HEK293 (cell line): ENCODE results near the gene RYR2.
A peak's percentile ranks its signal among the peaks of the same experiment; 100 is the strongest.

Source experiments
- HOXD13 ChIP-seq: sonication (generic); formaldehyde crosslinking; IDR thresholded peaks from 2 replicates; pipeline ENCODE4 v1.8.0; 2022; ENCODE audit warnings: missing genetic modification reagents, borderline replicate concordance
- OVOL3 ChIP-seq: fragments of 450-650 bp; formaldehyde crosslinking; IDR thresholded peaks from 2 replicates; pipeline ENCODE4 v1.5.1; 2016; ENCODE audit warnings: missing biosample characterization, missing genetic modification characterization
- TRIM28 ChIP-seq: IDR thresholded peaks from 2 replicates; pipeline ENCODE4 v1.6.1; 2011; ENCODE audit warnings: low read length, control low read depth, borderline replicate concordance
- ZBTB21 ChIP-seq: fragments of 450-650 bp; formaldehyde crosslinking; IDR thresholded peaks from 2 replicates; pipeline ENCODE4 v1.5.1; 2017; ENCODE audit warnings: missing biosample characterization, missing genetic modification characterization
- ZBTB49 ChIP-seq: fragments of 450-650 bp; formaldehyde crosslinking; IDR thresholded peaks from 2 replicates; pipeline ENCODE4 v1.5.1; 2016; ENCODE audit warnings: missing biosample characterization, missing genetic modification characterization, low read depth
- ZFP3 ChIP-seq: fragments of 450-650 bp; formaldehyde crosslinking; IDR thresholded peaks from 2 replicates; pipeline ENCODE4 v1.5.1; 2016; ENCODE audit warnings: low read depth, missing biosample characterization, missing genetic modification characterization
- ZFP37 ChIP-seq: fragments of 450-650 bp; formaldehyde crosslinking; IDR thresholded peaks from 2 replicates; pipeline ENCODE4 v1.5.1; 2016; ENCODE audit warnings: missing biosample characterization, missing genetic modification characterization
- ZNF16 ChIP-seq: fragments of 450-650 bp; formaldehyde crosslinking; IDR thresholded peaks from 2 replicates; pipeline ENCODE4 v1.5.1; 2016; ENCODE audit warnings: low read depth, missing biosample characterization, missing genetic modification characterization
- ZNF184 ChIP-seq: fragments of 450-650 bp; IDR thresholded peaks from 2 replicates; pipeline ENCODE4 v1.5.1; 2018; ENCODE audit warnings: missing biosample characterization, mild to moderate bottlenecking, missing genetic modification characterization
- ZNF266 ChIP-seq: fragments of 450-650 bp; formaldehyde crosslinking; IDR thresholded peaks from 2 replicates; pipeline ENCODE4 v1.5.1; 2016; ENCODE audit warnings: missing biosample characterization, missing genetic modification characterization, low read depth
- ZNF311 ChIP-seq: fragments of 450-650 bp; formaldehyde crosslinking; IDR thresholded peaks from 2 replicates; pipeline ENCODE4 v1.5.1; 2017; ENCODE audit warnings: missing biosample characterization, missing genetic modification characterization, borderline replicate concordance
- ZNF391 ChIP-seq: fragments of 450-650 bp; formaldehyde crosslinking; IDR thresholded peaks from 2 replicates; pipeline ENCODE4 v1.5.1; 2016; ENCODE audit warnings: low read depth, missing biosample characterization, missing genetic modification characterization, borderline replicate concordance
- ZNF529 ChIP-seq: fragments of 450-650 bp; formaldehyde crosslinking; IDR thresholded peaks from 2 replicates; pipeline ENCODE4 v1.5.1; 2017; ENCODE audit warnings: missing genetic modification characterization, missing biosample characterization; ENCODE audit not compliant: insufficient replicate concordance
- ZNF530 ChIP-seq: fragments of 450-650 bp; formaldehyde crosslinking; IDR thresholded peaks from 2 replicates; pipeline ENCODE4 v1.5.1; 2016; ENCODE audit warnings: low read depth, missing biosample characterization, missing genetic modification characterization
- ZNF561 ChIP-seq: fragments of 450-650 bp; IDR thresholded peaks from 2 replicates; pipeline ENCODE4 v1.5.1; 2018; ENCODE audit warnings: missing biosample characterization, missing genetic modification characterization, borderline replicate concordance
- ZNF645 ChIP-seq: fragments of 450-650 bp; formaldehyde crosslinking; IDR thresholded peaks from 2 replicates; pipeline ENCODE4; 2016; ENCODE audit warnings: missing biosample characterization, missing genetic modification characterization
- ZNF791 ChIP-seq: fragments of 450-650 bp; formaldehyde crosslinking; IDR thresholded peaks from 2 replicates; pipeline ENCODE4 v1.5.1; 2016; ENCODE audit warnings: missing biosample characterization, missing genetic modification characterization
- ZNF830 ChIP-seq: fragments of 450-650 bp; IDR thresholded peaks from 2 replicates; pipeline ENCODE4 v1.5.0; 2018; ENCODE audit warnings: missing biosample characterization, missing genetic modification characterization, low read depth, mild to moderate bottlenecking, moderate library complexity
- ZNF837 ChIP-seq: fragments of 450-650 bp; formaldehyde crosslinking; IDR thresholded peaks from 2 replicates; pipeline ENCODE4 v1.5.1; 2016; ENCODE audit warnings: missing biosample characterization, missing genetic modification characterization
- ZXDB ChIP-seq: fragments of 450-650 bp; formaldehyde crosslinking; IDR thresholded peaks from 2 replicates; pipeline ENCODE4 v1.5.1; 2016; ENCODE audit warnings: missing biosample characterization, missing genetic modification characterization
- TF ChIP-seq, protein P1 (sequence below): fragments of 450-650 bp; formaldehyde crosslinking; IDR thresholded peaks from 2 replicates; pipeline ENCODE4 v1.5.1; 2017; ENCODE audit warnings: missing biosample characterization, missing genetic modification characterization
- TF ChIP-seq, protein P2 (sequence below): fragments of 450-650 bp; formaldehyde crosslinking; IDR thresholded peaks from 2 replicates; pipeline ENCODE4 v1.5.1; 2017; ENCODE audit warnings: missing biosample characterization, missing genetic modification characterization
- TF ChIP-seq, protein P3 (sequence below): fragments of 450-650 bp; formaldehyde crosslinking; IDR thresholded peaks from 2 replicates; pipeline ENCODE4 v1.5.1; 2016; ENCODE audit warnings: missing biosample characterization, missing genetic modification characterization
- TF ChIP-seq, protein P4 (sequence below): fragments of 450-650 bp; formaldehyde crosslinking; IDR thresholded peaks from 2 replicates; pipeline ENCODE4 v1.5.1; 2016; ENCODE audit warnings: missing biosample characterization, missing genetic modification characterization
- TF ChIP-seq, protein P5 (sequence below): fragments of 450-650 bp; formaldehyde crosslinking; IDR thresholded peaks from 2 replicates; pipeline ENCODE4 v1.5.1; 2016; ENCODE audit warnings: missing biosample characterization, missing genetic modification characterization

RYR2 gene

GRCh38 chr1:237864338-237865244 is 822.6 kb downstream of the RYR2 start (continued):
- TF ChIP-seq ZNF391 (tag by site-specific recombination) (no peak), ZNF530 (tag by site-specific recombination) (no peak), ZXDB (no peak), ZNF837 (no peak), ZBTB21 (peak; percentile 36; the same call in 1 of the 2 replicates), TRIM28 (no peak), ZNF561 (tag by site-specific recombination) (peak; percentile 77; the same call in 1 of the 2 replicates), ZNF791 (no peak), ZFP37 (tag by site-specific recombination) (peak; percentile 71; the same call in 1 of the 2 replicates), ZNF645 (tag by site-specific recombination) (no peak), ZFP3 (tag by site-specific recombination) (no peak), ZNF529 (no peak), ZNF311 (tag by site-specific recombination) (no peak), ZNF830 (tag by site-specific recombination) (no peak), ZBTB49 (tag by site-specific recombination) (no peak), ZNF266 (tag by site-specific recombination) (no peak), ZNF16 (tag by site-specific recombination) (no peak), HOXD13 (CRISPR knock-in tag) (no peak), ZNF184 (no peak), OVOL3 (tag by site-specific recombination) (0 out of 2 replicates have a peak, but pooled peaks have one; percentile 25)
- TF ChIP-seq, protein P1, sequence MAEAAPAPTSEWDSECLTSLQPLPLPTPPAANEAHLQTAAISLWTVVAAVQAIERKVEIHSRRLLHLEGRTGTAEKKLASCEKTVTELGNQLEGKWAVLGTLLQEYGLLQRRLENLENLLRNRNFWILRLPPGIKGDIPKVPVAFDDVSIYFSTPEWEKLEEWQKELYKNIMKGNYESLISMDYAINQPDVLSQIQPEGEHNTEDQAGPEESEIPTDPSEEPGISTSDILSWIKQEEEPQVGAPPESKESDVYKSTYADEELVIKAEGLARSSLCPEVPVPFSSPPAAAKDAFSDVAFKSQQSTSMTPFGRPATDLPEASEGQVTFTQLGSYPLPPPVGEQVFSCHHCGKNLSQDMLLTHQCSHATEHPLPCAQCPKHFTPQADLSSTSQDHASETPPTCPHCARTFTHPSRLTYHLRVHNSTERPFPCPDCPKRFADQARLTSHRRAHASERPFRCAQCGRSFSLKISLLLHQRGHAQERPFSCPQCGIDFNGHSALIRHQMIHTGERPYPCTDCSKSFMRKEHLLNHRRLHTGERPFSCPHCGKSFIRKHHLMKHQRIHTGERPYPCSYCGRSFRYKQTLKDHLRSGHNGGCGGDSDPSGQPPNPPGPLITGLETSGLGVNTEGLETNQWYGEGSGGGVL (tag by site-specific recombination): no peak
- TF ChIP-seq, protein P2, sequence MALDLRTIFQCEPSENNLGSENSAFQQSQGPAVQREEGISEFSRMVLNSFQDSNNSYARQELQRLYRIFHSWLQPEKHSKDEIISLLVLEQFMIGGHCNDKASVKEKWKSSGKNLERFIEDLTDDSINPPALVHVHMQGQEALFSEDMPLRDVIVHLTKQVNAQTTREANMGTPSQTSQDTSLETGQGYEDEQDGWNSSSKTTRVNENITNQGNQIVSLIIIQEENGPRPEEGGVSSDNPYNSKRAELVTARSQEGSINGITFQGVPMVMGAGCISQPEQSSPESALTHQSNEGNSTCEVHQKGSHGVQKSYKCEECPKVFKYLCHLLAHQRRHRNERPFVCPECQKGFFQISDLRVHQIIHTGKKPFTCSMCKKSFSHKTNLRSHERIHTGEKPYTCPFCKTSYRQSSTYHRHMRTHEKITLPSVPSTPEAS (tag by site-specific recombination): peak; percentile 27; the same call in 1 of the 2 replicates
- TF ChIP-seq, protein P3, sequence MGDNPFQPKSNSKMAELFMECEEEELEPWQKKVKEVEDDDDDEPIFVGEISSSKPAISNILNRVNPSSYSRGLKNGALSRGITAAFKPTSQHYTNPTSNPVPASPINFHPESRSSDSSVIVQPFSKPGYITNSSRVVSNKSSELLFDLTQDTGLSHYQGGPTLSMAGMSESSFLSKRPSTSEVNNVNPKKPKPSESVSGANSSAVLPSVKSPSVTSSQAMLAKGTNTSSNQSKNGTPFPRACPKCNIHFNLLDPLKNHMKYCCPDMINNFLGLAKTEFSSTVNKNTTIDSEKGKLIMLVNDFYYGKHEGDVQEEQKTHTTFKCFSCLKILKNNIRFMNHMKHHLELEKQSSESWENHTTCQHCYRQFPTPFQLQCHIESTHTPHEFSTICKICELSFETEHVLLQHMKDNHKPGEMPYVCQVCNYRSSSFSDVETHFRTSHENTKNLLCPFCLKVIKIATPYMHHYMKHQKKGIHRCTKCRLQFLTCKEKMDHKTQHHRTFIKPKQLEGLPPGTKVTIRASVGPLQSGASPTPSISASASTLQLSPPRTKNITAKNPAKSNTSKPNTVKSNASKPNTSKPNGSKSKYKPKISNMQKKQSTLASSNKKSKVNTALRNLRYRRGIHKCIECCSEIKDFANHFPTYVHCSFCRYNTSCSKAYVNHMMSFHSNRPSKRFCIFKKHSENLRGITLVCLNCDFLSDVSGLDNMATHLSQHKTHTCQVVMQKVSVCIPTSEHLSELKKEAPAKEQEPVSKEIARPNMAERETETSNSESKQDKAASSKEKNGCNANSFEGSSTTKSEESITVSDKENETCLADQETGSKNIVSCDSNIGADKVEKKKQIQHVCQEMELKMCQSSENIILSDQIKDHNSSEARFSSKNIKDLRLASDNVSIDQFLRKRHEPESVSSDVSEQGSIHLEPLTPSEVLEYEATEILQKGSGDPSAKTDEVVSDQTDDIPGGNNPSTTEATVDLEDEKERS (tag by site-specific recombination): no peak
- TF ChIP-seq, protein P4, sequence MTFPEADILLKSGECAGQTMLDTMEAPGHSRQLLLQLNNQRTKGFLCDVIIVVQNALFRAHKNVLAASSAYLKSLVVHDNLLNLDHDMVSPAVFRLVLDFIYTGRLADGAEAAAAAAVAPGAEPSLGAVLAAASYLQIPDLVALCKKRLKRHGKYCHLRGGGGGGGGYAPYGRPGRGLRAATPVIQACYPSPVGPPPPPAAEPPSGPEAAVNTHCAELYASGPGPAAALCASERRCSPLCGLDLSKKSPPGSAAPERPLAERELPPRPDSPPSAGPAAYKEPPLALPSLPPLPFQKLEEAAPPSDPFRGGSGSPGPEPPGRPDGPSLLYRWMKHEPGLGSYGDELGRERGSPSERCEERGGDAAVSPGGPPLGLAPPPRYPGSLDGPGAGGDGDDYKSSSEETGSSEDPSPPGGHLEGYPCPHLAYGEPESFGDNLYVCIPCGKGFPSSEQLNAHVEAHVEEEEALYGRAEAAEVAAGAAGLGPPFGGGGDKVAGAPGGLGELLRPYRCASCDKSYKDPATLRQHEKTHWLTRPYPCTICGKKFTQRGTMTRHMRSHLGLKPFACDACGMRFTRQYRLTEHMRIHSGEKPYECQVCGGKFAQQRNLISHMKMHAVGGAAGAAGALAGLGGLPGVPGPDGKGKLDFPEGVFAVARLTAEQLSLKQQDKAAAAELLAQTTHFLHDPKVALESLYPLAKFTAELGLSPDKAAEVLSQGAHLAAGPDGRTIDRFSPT (tag by site-specific recombination): no peak
- TF ChIP-seq, protein P5, sequence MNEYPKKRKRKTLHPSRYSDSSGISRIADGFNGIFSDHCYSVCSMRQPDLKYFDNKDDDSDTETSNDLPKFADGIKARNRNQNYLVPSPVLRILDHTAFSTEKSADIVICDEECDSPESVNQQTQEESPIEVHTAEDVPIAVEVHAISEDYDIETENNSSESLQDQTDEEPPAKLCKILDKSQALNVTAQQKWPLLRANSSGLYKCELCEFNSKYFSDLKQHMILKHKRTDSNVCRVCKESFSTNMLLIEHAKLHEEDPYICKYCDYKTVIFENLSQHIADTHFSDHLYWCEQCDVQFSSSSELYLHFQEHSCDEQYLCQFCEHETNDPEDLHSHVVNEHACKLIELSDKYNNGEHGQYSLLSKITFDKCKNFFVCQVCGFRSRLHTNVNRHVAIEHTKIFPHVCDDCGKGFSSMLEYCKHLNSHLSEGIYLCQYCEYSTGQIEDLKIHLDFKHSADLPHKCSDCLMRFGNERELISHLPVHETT (tag by site-specific recombination): no peak
